Large intestine (tissue), 3 donors: Measurements from ENCODE around the gene PRTFDC1. TPM values are rescaled to one million over a fixed set of nuclear protein-coding genes. Genes with fewer than 3 reads are reported as not detected.
"Not testable (repeated sequence)": the region's sequence is repeated elsewhere in the genome, so short reads cannot be mapped to it uniquely, and the experiment has no call there.

Source experiments
- DNase-seq, 2 donors: peaks; one replicate each; pipeline versions ENCODE4 v3.0.0 to v3.0.0-alpha.2; 2013
- H3K27ac ChIP-seq: one replicate; pipeline ENCODE4 v1.5.1; 2013; ENCODE audit warnings: low read length
- H3K27me3 ChIP-seq: 2 replicates; pipeline ENCODE4 v1.6.1; 2013; ENCODE audit warnings: low read length; ENCODE audit not compliant: control insufficient read depth, insufficient read depth
- H3K36me3 ChIP-seq: 2 replicates; pipeline ENCODE4 v1.6.1; 2013; ENCODE audit warnings: low read length; ENCODE audit not compliant: control insufficient read depth, insufficient read depth
- H3K4me1 ChIP-seq: one replicate; pipeline ENCODE4 v1.6.1; 2013; ENCODE audit warnings: low read length; ENCODE audit not compliant: control insufficient read depth, insufficient read depth
- H3K4me3 ChIP-seq: one replicate; pipeline ENCODE4 v1.5.1; 2013; ENCODE audit warnings: low read length
- H3K9me3 ChIP-seq: one replicate; pipeline ENCODE4 v1.6.1; 2013; ENCODE audit warnings: mild to moderate bottlenecking, low read depth, low read length, moderate library complexity; ENCODE audit not compliant: control insufficient read depth
- WGBS: methylation state at CpG from one replicate; pipeline ENCODE4 v1.1.5; 2013; ENCODE audit warnings: low lambda C conversion rate; ENCODE audit not compliant: insufficient coverage; 5-methylcytosine and 5-hydroxymethylcytosine counted together
- polyA plus RNA-seq: library from polyadenylated mRNA; unstranded; fragments of 120-200 nt; gene quantifications from one replicate; pipeline ENCODE4 v1.2.1, GENCODE V29; 2013

The PRTFDC1 gene
- polyA plus RNA-seq, 1 donor, result 34.3 TPM

- Histone ChIP-seq H3K27ac (no peak overlapping the region), H3K27me3 (no peaks in the 10 kb centered on the region), H3K36me3 (no peaks in the 10 kb centered on the region), H3K9me3 (no peaks in the 10 kb centered on the region), H3K4me3 (no peak overlapping the region), H3K4me1 (no peaks in the 10 kb centered on the region)
- no CpG with 5 or more reads among the region's 13 CpGs for WGBS
- no peak for DNase-seq
These were observed 105.0 kb downstream of the PRTFDC1 start for GRCh38 chr10:24847112-24848070.

GRCh38 chr10:24844742-24845141 is 107.7 kb downstream of the PRTFDC1 start:
- WGBS, result no CpG with 5 or more reads among the region's 2 CpGs
- Histone ChIP-seq H3K36me3 (no peaks in the 10 kb centered on the region), H3K4me3 (no peak overlapping the region), H3K4me1 (no peaks in the 10 kb centered on the region), H3K27me3 (no peaks in the 10 kb centered on the region), H3K9me3 (no peaks in the 10 kb centered on the region), H3K27ac (no peak overlapping the region)
- DNase-seq, result no peak

- Histone ChIP-seq H3K4me3 (no peak overlapping the region), H3K27ac (no peak overlapping the region), H3K9me3 (no peaks in the 10 kb centered on the region), H3K27me3 (no peaks in the 10 kb centered on the region), H3K4me1 (no peaks in the 10 kb centered on the region), H3K36me3 (no peaks in the 10 kb centered on the region)
- WGBS, result 80% methylated on average over 1 of the region's 2 CpGs
- DNase-seq, result no peak
These were observed 109.2 kb downstream of the PRTFDC1 start for GRCh38 chr10:24843256-24843655.

- H3K4me3 ChIP-seq, result no peak overlapping the region
- H3K36me3 ChIP-seq, result no peaks in the 10 kb centered on the region
- H3K27me3 ChIP-seq, result no peaks in the 10 kb centered on the region
- no CpG with 5 or more reads among the region's 2 CpGs for WGBS
- H3K4me1 ChIP-seq, result no peaks in the 10 kb centered on the region
- DNase-seq, result no peak
- no peaks in the 10 kb centered on the region for H3K9me3 ChIP-seq
- no peak overlapping the region for H3K27ac ChIP-seq
These were observed 109.5 kb downstream of the PRTFDC1 start for GRCh38 chr10:24842856-24843255.

GRCh38 chr10:24841530-24841929 is 110.9 kb downstream of the PRTFDC1 start:
- no peaks in the 10 kb centered on the region for H3K4me1 ChIP-seq
- no peaks in the 10 kb centered on the region for H3K9me3 ChIP-seq
- H3K36me3 ChIP-seq, result no peaks in the 10 kb centered on the region
- WGBS, result 67% methylated on average over 1 of the region's 2 CpGs
- H3K4me3 ChIP-seq, result no peak overlapping the region
- H3K27me3 ChIP-seq, result no peaks in the 10 kb centered on the region
- no peak overlapping the region for H3K27ac ChIP-seq
- DNase-seq, result no peak

GRCh38 chr10:24840784-24841183 is 111.6 kb downstream of the PRTFDC1 start:
- no peak overlapping the region for H3K4me3 ChIP-seq
- H3K36me3 ChIP-seq, result no peaks in the 10 kb centered on the region
- no peaks in the 10 kb centered on the region for H3K4me1 ChIP-seq
- H3K27ac ChIP-seq, result no peak overlapping the region
- H3K9me3 ChIP-seq, result no peaks in the 10 kb centered on the region
- DNase-seq, result no peak
- H3K27me3 ChIP-seq, result no peaks in the 10 kb centered on the region

- H3K4me1 ChIP-seq, H3K36me3 ChIP-seq, H3K4me3 ChIP-seq, H3K27ac ChIP-seq, H3K27me3 ChIP-seq, DNase-seq, H3K9me3 ChIP-seq: not testable (repeated sequence)
- WGBS, result 100% methylated on average over 1 of the region's 2 CpGs
These were observed 114.6 kb downstream of the PRTFDC1 start for GRCh38 chr10:24837781-24838180.

- Histone ChIP-seq H3K4me1 (no peaks in the 10 kb centered on the region), H3K9me3 (no peaks in the 10 kb centered on the region), H3K27me3 (no peaks in the 10 kb centered on the region), H3K27ac (no peak overlapping the region), H3K4me3 (no peak overlapping the region), H3K36me3 (no peaks in the 10 kb centered on the region)
- no peak for DNase-seq
- WGBS, result no CpG with 5 or more reads among the region's 2 CpGs
These were observed 117.5 kb downstream of the PRTFDC1 start for GRCh38 chr10:24834869-24835268.

GRCh38 chr10:24826009-24826408 is 126.4 kb downstream of the PRTFDC1 start:
- Histone ChIP-seq H3K36me3 (no peaks in the 10 kb centered on the region), H3K27ac (peak overlapping the region; percentile 33), H3K9me3 (no peaks in the 10 kb centered on the region), H3K27me3 (no peaks in the 10 kb centered on the region), H3K4me1 (peaks cover 3% of the 10 kb centered on the region), H3K4me3 (no peak overlapping the region)
- 21% methylated on average over 3 of the region's 4 CpGs for WGBS
- DNase-seq, result peak; percentile 9 to 55

GRCh38 chr10:24825551-24825950 is 126.9 kb downstream of the PRTFDC1 start:
- peak in 1 of 2 donors; percentile 11 for DNase-seq
- 0% methylated on average over 1 of the region's 1 CpG for WGBS
- Histone ChIP-seq H3K9me3 (no peaks in the 10 kb centered on the region), H3K4me1 (peaks cover 3% of the 10 kb centered on the region), H3K4me3 (no peak overlapping the region), H3K36me3 (no peaks in the 10 kb centered on the region), H3K27ac (peak overlapping the region; percentile 33), H3K27me3 (no peaks in the 10 kb centered on the region)

- no peaks in the 10 kb centered on the region for H3K27me3 ChIP-seq
- DNase-seq, result no peak
- H3K4me3 ChIP-seq, result no peak overlapping the region
- no peaks in the 10 kb centered on the region for H3K9me3 ChIP-seq
- peaks cover 3% of the 10 kb centered on the region for H3K4me1 ChIP-seq
- 88% methylated on average over 1 of the region's 2 CpGs for WGBS
- H3K27ac ChIP-seq, result no peak overlapping the region
- H3K36me3 ChIP-seq, result no peaks in the 10 kb centered on the region
These were observed 127.9 kb downstream of the PRTFDC1 start for GRCh38 chr10:24824536-24824935.
